IPS-18c (cell line): ENCODE measurements around the gene NLGN2.

Experiments
- H3K4me3 ChIP-seq: 2 replicates; pipeline ENCODE4 v1.7.0; 2013; ENCODE audit warnings: low read depth, mild to moderate bottlenecking, low read length, moderate library complexity; ENCODE audit not compliant: insufficient read depth
- H3K9me3 ChIP-seq: one replicate; pipeline ENCODE4 v1.6.1; 2013; ENCODE audit warnings: mild to moderate bottlenecking, low read length, moderate library complexity; ENCODE audit not compliant: control insufficient read depth, insufficient read depth

NLGN2 gene

DNA sequence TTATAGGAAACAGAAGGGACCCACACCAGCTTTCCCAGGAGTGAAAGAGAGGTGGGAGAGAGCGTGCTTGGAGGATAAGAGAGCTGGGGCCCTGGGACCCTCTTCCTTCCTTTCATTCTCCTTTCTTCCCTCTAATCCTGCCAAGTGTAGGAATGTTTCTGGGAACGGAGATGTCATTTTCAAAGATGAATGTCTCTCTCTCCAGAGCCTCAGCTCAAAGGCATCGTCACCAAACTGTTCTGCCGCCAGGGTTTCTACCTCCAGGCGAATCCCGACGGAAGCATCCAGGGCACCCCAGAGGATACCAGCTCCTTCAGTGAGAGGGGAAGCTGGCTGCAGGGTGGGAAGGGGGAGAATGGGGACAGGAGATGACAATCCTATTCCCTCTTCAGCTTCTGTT, 33.6 kb downstream of the NLGN2 start:
- Histone ChIP-seq H3K4me3 (peak overlapping the region; percentile 73; the same call in 1 of the 2 replicates), H3K9me3 (no peaks in the 10 kb centered on the region)

- Histone ChIP-seq H3K9me3 (no peaks in the 10 kb centered on the region), H3K4me3 (no peak overlapping the region)
These were observed 34.5 kb downstream of the NLGN2 start for GRCh38 chr17:7442142-7442541.

- H3K4me3 ChIP-seq = no peak overlapping the region
- no peaks in the 10 kb centered on the region for H3K9me3 ChIP-seq
These were observed 36.1 kb downstream of the NLGN2 start for GRCh38 chr17:7443499-7444485.

DNA sequence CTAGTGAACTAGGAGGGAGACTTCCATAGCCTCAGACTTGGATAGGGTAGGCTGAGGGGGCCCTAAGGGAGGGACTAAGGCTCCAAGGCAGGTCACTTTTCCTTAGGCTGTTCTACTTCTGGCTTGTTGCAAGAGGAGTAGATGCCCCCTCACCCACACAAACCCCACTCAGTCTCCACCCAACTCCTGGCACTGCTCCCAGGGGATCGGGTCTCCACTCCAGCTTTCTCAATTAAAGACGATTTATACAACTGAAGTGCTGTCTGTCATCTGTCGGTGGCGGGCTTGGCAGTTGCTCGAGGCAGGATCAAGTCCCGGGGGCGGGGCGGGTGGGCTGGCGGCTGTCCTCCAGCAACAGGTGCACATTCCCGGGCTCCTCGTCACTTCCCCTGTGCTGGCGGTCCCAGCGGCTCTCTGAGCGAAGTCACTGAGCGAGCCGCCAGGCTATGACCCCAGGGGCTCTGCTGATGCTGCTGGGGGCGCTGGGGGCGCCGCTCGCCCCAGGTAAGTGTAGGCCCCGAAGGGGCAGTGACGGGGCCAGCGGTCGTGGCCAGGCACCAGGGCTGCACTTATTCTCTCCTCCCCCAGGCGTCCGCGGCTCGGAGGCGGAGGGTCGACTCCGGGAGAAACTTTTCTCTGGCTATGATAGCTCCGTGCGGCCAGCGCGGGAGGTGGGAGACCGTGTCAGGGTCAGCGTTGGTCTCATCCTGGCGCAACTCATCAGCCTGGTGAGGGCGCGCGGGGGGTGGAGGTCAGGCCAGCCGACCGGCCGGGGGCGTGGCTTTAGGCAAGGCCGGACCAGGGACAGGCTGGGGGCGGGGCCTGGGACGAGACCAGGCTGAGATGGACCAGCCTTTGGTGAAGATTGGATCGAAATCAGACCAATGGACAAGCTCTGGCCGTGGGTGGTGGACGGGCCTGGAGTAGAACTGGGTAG, 37.3 kb downstream of the NLGN2 start, which contains the start of gene CHRNB1:
Gene CHRNB1 (plus strand): TSS at position 380 of the 937 bp plus-strand sequence. CDS start 67 bp downstream, at position 447.
- H3K4me3 ChIP-seq = peak within 1 kb of the TSS; percentile 74

GRCh38 chr17:7445619-7445968, 37.9 kb downstream of the NLGN2 start:
- Histone ChIP-seq H3K4me3 (peak overlapping the region; percentile 74), H3K9me3 (no peaks in the 10 kb centered on the region)

More for the DNA sequence above, 37.3 kb downstream of the NLGN2 start, which contains the start of gene CHRNB1:
- no peaks in the 10 kb centered on the region for H3K9me3 ChIP-seq

GRCh38 chr17:7448461-7448860, 40.8 kb downstream of the NLGN2 start:
- no peak overlapping the region for H3K4me3 ChIP-seq
- H3K9me3 ChIP-seq = no peaks in the 10 kb centered on the region

DNA sequence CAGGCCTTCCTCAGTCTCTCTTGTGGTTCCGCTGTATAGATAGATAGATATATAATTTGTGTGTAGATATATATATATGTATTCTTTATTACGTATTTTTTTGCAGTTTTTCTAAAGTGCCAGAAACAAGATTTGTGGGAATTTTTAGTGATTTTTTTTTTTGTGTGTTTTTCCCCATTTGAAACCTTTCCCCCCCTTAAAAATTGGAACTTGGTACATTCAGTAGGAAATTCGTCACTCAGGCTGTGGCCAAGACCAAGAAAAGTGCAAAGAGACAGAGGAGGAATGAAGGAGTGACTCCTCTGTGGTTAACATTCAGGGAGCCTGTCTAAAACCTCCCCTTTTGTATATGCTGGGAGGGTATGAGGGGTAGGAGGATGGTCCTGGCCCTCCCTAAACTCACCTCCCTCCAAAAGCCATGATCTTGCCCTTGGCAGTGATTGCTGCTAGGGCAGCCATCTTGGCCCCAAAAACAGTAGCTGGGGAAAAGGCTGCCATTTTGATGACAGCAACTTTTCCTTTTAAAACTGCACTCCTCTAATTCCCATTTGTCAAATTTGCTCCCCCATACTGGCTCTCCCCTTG, 52.4 kb downstream of the NLGN2 start:
- H3K4me3 ChIP-seq = no peak overlapping the region

DNA sequence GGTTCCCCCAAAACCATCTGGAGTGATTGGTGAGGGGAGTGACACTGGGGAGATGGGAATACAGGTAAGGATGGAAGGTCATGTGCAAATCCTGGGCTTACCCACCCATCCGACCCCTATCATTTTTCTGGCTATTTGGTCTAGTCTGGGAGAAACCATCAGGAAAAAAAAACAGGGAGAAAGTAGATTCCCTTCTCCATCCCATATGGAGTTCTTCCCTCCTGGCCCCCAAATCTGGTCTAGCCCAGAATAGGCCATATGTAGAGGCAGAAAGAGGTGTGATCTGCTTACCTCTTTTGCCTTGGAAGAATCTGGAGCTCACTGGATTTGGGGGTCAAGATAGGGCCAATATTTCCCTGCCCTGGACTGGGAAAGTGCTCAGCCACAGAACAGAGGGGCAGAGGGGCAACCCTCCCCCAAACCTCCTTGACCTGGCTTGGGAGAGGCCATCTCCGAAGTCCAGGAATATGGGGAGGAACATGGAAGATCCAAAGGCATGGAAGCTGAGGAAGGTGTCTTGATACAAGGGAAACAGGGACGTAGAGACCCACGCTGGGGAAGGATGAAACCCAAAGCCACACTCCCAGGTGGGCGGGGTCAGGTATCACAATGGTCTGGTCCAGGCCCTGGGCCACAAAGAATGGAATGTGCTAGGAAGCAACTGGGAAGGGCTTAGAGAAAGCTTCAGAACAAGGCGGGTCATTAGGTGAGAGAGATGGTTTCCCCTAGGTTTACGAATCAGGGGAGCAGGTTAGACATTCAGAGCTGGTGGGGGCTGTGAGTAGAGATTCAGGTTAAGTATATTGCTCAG, 53.4 kb downstream of the NLGN2 start:
- no peak overlapping the region for H3K4me3 ChIP-seq

More for the DNA sequence above, 52.4 kb downstream of the NLGN2 start:
- no peaks in the 10 kb centered on the region for H3K9me3 ChIP-seq

DNA sequence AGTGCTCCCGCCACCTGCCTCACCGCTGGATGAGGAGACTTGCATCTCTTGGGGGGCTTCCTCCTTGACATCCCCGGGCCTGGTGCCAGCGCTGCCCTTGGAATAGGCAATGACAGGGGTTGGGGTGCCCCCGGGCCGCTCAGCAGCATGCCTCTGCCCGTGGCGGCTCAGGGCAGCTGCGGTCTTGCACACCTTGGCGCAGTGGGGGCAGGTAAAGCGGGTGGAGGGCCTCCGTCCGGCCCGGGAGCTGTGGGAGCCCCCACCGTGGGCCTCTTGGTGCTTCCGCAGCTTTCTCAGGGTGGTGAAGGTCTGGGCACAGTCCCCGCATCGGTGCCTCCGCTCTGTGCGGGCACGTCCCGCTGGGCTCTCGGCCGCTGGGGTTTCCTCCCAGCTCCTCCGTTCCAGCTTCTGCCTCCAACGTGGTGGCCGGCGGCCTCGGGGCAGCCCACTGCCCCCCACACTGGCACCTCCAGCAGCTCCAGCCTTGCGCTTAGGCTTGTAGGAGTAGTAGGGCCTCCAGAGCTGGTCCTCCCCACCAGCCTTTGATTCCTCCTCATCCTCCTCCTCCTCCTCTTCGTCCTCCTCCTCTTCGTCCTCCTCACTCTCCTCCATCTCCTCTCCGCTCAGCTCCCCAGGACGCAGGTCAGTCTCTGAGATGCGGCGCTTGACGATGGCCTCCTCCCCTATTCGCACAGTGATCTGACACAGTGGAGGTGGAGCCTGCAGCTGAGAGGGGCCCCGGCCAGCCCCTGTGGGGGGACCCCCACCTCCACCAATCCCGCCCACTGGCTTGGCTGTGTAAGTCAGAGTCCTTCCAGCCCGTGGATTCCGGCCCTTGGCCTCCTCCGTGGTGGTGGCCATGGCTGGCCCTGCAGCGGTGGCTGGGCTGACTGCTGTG, 55.1 kb downstream of the NLGN2 start:
- no peaks in the 10 kb centered on the region for H3K9me3 ChIP-seq
- no peak overlapping the region for H3K4me3 ChIP-seq

More for the DNA sequence above, 53.4 kb downstream of the NLGN2 start:
- H3K9me3 ChIP-seq = no peaks in the 10 kb centered on the region

DNA sequence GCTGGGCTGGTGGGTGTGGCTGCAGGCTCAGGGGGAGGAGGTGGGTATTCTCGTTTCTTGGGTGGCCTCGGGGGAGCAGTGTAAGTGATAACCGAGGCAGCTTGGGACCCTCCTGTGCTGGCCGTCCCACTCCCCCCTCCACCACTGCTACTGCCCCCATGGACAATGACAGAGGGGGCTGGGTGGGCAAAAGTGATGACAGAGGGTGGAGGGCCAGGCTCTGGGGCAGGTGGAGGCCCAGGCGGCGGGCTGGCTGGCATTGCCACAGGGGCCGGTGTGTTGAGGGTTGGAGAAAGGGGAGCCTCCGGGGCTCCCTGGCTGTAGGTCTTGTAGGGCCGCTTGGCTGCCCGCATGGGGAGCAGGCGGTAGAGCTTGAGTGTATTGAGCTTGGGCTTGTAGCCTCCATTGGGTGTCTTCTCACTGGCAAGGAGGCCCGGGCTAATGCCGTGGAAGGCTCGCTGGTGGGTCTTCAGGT, 55.8 kb downstream of the NLGN2 start:
- Histone ChIP-seq H3K4me3 (no peak overlapping the region), H3K9me3 (no peaks in the 10 kb centered on the region)

- no peak overlapping the region for H3K4me3 ChIP-seq
- H3K9me3 ChIP-seq = no peaks in the 10 kb centered on the region
These were observed 56.4 kb downstream of the NLGN2 start for GRCh38 chr17:7464081-7464480.

DNA sequence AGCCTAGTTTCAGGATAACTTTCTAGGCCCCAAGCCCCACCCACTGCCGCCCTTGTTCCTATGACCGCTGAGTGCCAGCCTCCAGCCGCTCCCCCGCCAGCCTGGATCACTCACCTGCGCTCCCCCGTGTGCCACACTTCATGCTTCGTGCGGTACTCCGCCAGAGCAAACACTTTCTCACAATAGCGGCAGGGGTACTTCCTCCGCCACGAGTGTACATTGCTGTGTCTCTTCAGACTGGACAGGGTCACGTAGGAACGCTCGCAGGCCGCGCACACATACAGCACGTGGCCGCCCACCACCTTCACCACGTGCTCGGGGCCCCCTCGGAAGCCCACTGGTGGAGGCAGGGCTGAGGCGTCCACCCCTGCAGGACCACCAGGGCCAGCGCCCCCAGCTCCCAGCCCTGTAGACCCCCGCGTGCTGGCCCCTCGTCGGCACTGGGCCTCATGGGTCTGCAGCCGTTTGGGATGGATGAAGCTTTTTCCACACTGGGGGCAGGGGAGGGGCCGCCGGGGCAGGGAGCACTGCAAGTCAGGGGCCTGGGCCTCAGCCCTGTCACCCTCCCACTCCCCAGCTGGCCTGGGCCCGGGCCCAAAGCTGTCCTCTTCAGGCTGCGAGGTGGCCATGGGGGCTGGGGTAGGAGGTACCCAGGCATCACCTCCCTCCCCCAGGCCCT, 58.1 kb downstream of the NLGN2 start:
- Histone ChIP-seq H3K9me3 (no peaks in the 10 kb centered on the region), H3K4me3 (no peak overlapping the region)

- no peaks in the 10 kb centered on the region for H3K9me3 ChIP-seq
- no peak overlapping the region for H3K4me3 ChIP-seq
These were observed 58.6 kb downstream of the NLGN2 start for GRCh38 chr17:7466318-7466638.

DNA sequence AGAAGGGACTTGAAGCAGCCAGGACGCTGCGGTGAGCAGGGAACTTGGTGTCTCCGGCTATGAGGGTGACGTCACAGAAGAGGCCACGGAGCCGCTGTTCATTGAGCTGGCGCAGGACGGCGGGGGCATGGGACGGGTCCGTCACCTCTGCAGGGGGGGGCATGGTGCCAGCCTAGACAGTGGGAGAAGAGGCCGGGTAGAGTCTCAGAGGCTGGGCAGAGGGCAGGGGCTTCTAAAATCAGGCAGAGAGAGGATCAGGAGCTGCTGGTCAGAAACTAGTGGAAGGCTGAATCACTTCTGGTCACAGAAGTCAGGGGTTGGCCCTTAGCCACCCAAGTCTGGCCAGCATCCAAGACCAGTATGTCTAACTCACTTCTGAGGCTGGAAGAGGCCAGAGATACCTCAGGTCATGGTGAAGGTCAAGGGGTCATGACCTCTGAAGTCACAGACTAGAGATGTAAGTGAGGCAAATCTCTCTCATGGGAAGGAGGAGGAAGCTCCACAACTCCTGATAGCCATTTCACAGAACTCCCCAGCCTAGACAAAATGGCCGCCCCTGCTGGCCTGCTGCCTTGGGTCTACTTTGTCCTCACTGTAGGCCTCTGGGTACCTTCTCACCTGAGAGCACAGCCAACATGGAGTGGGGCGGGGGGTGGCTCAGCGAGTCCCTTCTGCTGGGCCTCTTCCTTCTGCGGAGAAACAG, 59.1 kb downstream of the NLGN2 start:
- H3K4me3 ChIP-seq = no peak overlapping the region
- no peaks in the 10 kb centered on the region for H3K9me3 ChIP-seq

DNA sequence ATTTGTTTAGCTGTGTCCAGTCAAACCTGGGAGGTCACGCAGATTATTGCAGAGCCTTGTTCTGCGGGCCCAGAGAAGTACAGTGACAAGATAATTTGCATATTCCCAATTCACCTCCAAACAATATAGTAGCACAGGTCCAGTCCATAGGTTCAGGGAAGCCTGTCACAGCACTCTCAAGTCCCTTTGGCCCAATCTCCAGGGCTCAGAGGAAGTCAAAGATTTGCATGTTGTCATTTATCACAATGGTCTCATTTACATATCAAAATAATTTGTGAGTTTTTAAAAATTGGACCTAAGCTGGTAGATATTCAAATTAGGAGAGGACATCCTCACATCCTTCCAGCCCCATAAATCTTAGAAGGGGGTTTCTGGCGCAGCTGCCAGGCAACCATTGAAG, 59.9 kb downstream of the NLGN2 start:
- Histone ChIP-seq H3K9me3 (no peaks in the 10 kb centered on the region), H3K4me3 (no peak overlapping the region)
